Neutrophil (primary cell): Measurements from ENCODE around the gene GLIS1.

Experiments
- H3K27ac ChIP-seq: fragments of 200-600 bp; sonication (generic); 2 replicates; pipeline ENCODE4 v1.5.1; 2016; ENCODE audit warnings: mild to moderate bottlenecking, moderate library complexity
- H3K27me3 ChIP-seq: fragments of 200-600 bp; sonication (generic); 2 replicates; pipeline ENCODE4 v1.6.0; 2016; ENCODE audit warnings: mild to moderate bottlenecking
- H3K36me3 ChIP-seq: fragments of 200-600 bp; sonication (generic); 2 replicates; pipeline ENCODE4 v1.5.1; 2017
- H3K4me1 ChIP-seq, 2 experiments: fragments of 200-600 bp in 1 of 2; sonication (generic) in 1 of 2; 1 replicate in 1 of 2; 2 replicates in 1 of 2; pipeline versions ENCODE4 v1.5.1 to v1.6.1; 2013 to 2016; ENCODE audit warnings: low read depth in 1 of 2, low read length in 1 of 2, mild to moderate bottlenecking in 1 of 2, moderate library complexity in 1 of 2; ENCODE audit not compliant: control insufficient read depth in 1 of 2, insufficient read depth in 1 of 2
- H3K4me3 ChIP-seq, 2 experiments: fragments of 200-600 bp in 1 of 2; sonication (generic) in 1 of 2; 1 replicate in 1 of 2; 2 replicates in 1 of 2; pipeline ENCODE4 v1.5.1; 2013 to 2016; ENCODE audit warnings: low read depth in 1 of 2, low read length in 1 of 2, mild to moderate bottlenecking in 1 of 2, moderate library complexity in 1 of 2
- H3K9me3 ChIP-seq: fragments of 200-600 bp; sonication (generic); 2 replicates; pipeline ENCODE4 v1.5.1; 2016
- TF ChIP-seq, protein P1 (sequence below): fragments of 200-600 bp; sonication (generic); IDR thresholded peaks from 2 replicates; pipeline ENCODE4 v1.5.1; 2016; ENCODE audit warnings: antibody characterized with exemption

The GLIS1 gene

GRCh38 chr1:53681977-53682685, 56.8 kb downstream of the GLIS1 start:
- Histone ChIP-seq H3K4me1 (peaks cover 10 to 11% of the 10 kb centered on the region in 2 experiments), H3K27me3 (peaks cover 20% of the 10 kb centered on the region), H3K27ac (no peak overlapping the region), H3K36me3 (no peaks in the 10 kb centered on the region), H3K9me3 (no peaks in the 10 kb centered on the region), H3K4me3 (no peak overlapping the region)
- TF ChIP-seq, protein P1, sequence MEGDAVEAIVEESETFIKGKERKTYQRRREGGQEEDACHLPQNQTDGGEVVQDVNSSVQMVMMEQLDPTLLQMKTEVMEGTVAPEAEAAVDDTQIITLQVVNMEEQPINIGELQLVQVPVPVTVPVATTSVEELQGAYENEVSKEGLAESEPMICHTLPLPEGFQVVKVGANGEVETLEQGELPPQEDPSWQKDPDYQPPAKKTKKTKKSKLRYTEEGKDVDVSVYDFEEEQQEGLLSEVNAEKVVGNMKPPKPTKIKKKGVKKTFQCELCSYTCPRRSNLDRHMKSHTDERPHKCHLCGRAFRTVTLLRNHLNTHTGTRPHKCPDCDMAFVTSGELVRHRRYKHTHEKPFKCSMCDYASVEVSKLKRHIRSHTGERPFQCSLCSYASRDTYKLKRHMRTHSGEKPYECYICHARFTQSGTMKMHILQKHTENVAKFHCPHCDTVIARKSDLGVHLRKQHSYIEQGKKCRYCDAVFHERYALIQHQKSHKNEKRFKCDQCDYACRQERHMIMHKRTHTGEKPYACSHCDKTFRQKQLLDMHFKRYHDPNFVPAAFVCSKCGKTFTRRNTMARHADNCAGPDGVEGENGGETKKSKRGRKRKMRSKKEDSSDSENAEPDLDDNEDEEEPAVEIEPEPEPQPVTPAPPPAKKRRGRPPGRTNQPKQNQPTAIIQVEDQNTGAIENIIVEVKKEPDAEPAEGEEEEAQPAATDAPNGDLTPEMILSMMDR: no peak

GRCh38 chr1:53681351-53681976, 57.5 kb downstream of the GLIS1 start:
- H3K9me3 ChIP-seq: no peaks in the 10 kb centered on the region
- TF ChIP-seq, protein P1: no peak
- H3K4me3 ChIP-seq: no peak overlapping the region
- no peaks in the 10 kb centered on the region for H3K36me3 ChIP-seq
- peaks cover 15% of the 10 kb centered on the region for H3K27me3 ChIP-seq
- H3K27ac ChIP-seq: no peak overlapping the region
- H3K4me1 ChIP-seq: peaks cover 10 to 11% of the 10 kb centered on the region in 2 experiments

DNA sequence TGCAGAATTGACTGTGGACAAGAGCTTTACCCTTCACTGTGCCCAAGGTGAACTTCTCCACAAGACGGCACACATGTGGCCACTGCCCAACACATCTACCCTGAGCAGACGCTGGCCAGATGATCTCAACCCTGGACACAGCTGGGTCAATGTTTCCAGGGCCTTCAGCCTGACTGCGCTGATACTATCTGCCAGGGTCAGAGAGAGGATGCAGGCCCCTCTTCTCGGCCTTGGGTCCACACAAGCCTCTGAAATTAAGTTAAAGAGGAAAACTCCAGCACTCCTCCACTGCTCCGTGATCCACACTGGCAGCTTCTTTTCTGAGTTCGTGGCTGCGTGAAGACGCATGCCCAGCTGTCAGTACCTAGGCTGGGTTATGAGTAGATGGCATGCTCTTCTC, 58.1 kb downstream of the GLIS1 start:
- Histone ChIP-seq H3K36me3 (no peaks in the 10 kb centered on the region), H3K9me3 (no peaks in the 10 kb centered on the region), H3K4me3 (no peak overlapping the region), H3K27ac (no peak overlapping the region), H3K4me1 (peaks cover 10 to 11% of the 10 kb centered on the region in 2 experiments), H3K27me3 (peaks cover 9% of the 10 kb centered on the region)
- TF ChIP-seq, protein P1: no peak

DNA sequence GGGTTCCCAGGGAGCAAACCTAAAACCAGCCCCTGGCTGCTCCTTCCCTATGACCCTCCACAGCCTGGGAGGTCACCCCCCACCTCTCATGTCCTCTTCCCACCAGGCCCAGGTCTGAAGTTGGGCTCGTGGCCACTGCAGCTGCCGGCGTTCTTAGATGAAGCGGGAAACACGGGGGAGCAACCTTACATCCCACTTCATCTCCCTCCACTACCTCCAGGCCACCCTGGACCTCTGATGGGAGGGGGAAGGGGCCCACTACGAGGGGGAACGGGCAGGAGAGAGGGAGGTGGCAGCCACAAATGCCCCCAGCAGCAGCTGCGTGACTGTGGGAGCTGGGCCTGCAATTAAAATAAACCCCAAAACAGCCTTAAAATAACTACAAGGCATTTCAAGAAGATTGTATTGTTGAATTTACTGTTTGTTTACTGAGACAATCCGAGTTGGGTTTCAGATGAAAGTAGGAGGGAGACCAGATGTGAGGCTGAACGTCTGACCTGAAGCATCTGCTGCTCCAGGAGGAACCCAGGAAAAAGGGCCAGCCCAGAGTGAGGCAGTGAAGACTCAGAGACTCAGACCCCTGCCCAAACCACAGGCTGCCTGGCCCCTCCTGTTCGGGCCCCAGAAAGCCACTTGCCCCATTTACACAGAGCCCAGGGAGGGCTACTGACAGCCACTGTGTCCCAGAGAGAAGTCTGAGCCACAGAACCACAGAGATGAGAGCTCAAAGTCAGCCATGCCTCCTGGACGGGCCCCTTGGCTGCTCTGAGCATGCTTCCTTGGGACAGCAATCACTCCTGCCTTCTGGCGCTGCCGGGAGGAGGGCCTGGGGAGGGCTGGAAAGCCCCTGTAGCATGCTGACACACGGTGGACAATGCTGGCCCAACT, 59.8 kb downstream of the GLIS1 start:
- Histone ChIP-seq H3K36me3 (no peaks in the 10 kb centered on the region), H3K27me3 (no peaks in the 10 kb centered on the region), H3K4me1 (peaks cover 10 to 11% of the 10 kb centered on the region in 2 experiments), H3K4me3 (no peak overlapping the region), H3K27ac (no peak overlapping the region), H3K9me3 (no peaks in the 10 kb centered on the region)
- TF ChIP-seq, protein P1: no peak

DNA sequence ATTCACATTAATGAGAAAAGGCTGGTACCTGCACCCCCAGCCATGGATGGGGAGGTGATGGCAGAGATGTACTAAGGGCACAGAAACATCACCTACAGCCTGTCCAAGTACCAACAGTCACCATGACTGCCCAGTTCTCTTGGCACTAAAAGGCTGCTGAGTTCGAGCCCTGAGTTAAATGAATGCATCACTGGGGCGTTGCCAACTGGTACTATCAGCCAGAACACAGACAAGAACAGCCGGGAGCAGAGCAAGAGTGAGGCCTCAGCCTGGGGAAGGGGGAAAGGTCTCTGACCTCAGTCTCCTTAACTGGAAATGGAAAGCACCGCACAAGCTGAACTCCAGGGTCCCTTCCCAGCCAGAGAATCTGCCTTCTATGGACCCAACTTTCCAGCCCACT, 60.5 kb downstream of the GLIS1 start:
- Histone ChIP-seq H3K36me3 (no peaks in the 10 kb centered on the region), H3K27ac (no peak overlapping the region), H3K4me1 (peaks cover 10 to 11% of the 10 kb centered on the region in 2 experiments), H3K27me3 (no peaks in the 10 kb centered on the region), H3K9me3 (no peaks in the 10 kb centered on the region), H3K4me3 (no peak overlapping the region)
- TF ChIP-seq, protein P1: no peak
